Measurements from ENCODE around the gene ESR2. TPM values are rescaled to one million over a fixed set of nuclear protein-coding genes. Genes with fewer than 3 reads are reported as not detected.

ESR2 gene
- total and polyA plus RNA-seq, 7 experiments from 2014 or later, result 0.07 to 0.19 (median 0.12) TPM; not detected in 2

DNA sequence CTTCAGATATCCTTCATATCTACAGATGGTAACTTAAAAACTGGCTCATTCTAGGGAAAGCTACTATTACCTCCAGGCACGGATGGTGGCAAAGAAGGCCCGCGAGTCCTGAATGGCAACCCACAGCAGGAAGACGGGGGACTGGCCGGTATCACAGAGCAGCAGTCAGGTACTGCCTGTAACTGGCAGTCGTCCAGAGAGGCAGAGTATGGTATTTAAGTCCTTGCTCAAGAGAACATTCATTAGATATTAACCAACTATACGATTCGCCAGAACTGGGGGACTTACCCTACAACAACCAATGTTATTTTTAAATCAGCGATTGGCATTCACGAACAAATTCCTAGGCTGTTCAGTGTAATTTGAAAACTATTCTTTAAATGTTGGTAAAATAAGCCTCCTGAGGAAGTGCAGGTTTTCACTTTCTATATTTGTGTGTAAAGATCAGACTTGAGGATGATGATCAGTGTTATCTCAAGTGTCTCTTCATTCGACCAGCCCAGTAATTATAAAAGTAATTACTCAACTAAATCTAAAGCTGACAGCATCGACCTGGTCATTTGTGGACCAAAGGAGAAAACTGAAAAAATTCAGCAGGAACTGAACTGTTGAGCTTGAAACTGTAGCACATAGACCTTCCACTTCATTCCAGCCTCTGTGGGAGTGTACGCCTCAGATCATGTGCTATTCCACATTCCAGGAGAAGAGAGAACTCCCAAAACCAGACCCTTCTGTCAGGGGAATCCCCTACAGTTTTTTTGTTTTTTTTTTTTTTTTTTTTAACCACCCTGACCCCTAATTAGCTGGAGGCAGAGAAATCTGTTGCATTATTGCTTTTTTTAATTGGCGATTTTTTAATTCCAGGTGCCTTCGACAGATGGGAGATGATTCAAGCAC is 75.6 kb downstream of the ESR2 start:
- POLR2A ChIA-PET, result no interaction called here
- H3K9me3 Mint-ChIP-seq, result peaks cover 0 to 2% (median 0%) of the 10 kb centered on the region in 11 donors

DNA sequence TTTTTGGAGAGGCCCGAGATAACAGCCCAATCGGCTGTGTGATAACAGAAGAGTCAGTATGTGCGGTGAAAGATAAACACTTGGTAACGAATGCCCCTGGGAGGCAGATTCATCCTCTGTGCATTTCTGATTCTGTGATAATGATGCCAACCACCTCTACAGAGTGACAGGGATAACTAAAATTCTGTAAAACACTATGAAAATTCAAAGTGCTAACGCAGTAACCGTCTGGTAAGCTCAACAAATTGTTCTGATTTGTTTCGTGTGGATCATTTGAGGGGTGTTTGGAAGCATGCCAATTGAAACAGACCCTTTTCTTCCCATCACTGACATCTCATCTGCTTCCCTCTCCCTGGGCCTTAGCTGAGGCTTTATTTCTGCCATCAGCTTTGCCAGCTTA is 76.3 kb downstream of the ESR2 start:
- peaks cover 18 to 61% (median 43%) of the 10 kb centered on the region in 5 donors for H3K36me3 Mint-ChIP-seq
- H3K27ac Mint-ChIP-seq, result no peak overlapping the region
- CTCF ChIA-PET, result no interaction called here

More for the DNA sequence above, 75.6 kb downstream of the ESR2 start:
- Histone ChIP-seq H3K36me3 (ENCODE audit: control insufficient read depth in 2 of 3, insufficient read depth in 3 of 3, low read length in 3 of 3) (peaks cover 5 to 93% (median 66%) of the 10 kb centered on the region in 3 experiments), H3K9me3 (ENCODE audit: control insufficient read depth in 2 of 3, low read length in 3 of 3) (no peaks in the 10 kb centered on the region), H3K27me3 (ENCODE audit: control insufficient read depth in 2 of 2, insufficient read depth in 2 of 2, low read length in 2 of 2) (no peaks in the 10 kb centered on the region), H3K27ac (ENCODE audit: low read depth, low read length) (no peak overlapping the region), H3K4me3 (ENCODE audit: low read length) (no peak overlapping the region), H3K4me1 (ENCODE audit: control insufficient read depth in 2 of 2, insufficient read depth in 2 of 2, low read length in 2 of 2) (no peaks in the 10 kb centered on the region)
- H3K27me3 Mint-ChIP-seq, result no peaks in the 10 kb centered on the region
- CTCF ChIA-PET, result no interaction called here
- H3K36me3 Mint-ChIP-seq, result peaks cover 22 to 63% (median 45%) of the 10 kb centered on the region in 5 donors
- intact Hi-C loops (cut with micrococcal nuclease), result no loop called here
- peak overlapping the region in 2 of 9 donors; percentile 25 to 62 for H3K27ac Mint-ChIP-seq
- ATAC-seq (no peak), DNase-seq (no peak)
- no peak overlapping the region for H3K4me3 Mint-ChIP-seq
- H3K4me1 Mint-ChIP-seq, result no peaks in the 10 kb centered on the region

DNA sequence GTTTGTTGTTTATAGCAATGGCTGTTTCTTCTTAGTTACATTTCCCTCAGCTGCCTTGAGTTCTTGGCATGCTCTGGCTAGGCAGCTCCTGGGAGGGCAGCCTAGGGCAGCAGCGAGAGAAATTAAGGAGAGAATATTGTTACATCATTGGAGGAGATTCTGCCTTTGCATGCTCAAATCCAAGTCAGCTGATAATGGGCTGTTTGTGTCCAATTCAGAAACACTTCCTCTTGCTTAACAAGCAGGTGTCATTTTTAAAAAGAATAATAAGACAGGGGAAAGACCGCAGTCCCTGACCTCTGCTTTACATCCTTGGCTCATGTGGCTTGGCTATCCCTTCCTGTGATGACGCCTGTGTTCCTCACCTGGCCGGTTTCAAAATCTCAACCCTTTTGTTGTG is 76.9 kb downstream of the ESR2 start:
- intact Hi-C loops (cut with micrococcal nuclease), result no loop called here
- ATAC-seq (no peak), DNase-seq (no peak)
- Histone ChIP-seq H3K27ac (ENCODE audit: low read depth, low read length) (no peak overlapping the region), H3K9me3 (ENCODE audit: control insufficient read depth in 2 of 3, low read length in 3 of 3) (no peaks in the 10 kb centered on the region), H3K4me1 (ENCODE audit: control insufficient read depth in 2 of 2, insufficient read depth in 2 of 2, low read length in 2 of 2) (no peaks in the 10 kb centered on the region), H3K4me3 (ENCODE audit: low read length) (no peak overlapping the region), H3K36me3 (ENCODE audit: control insufficient read depth in 2 of 3, insufficient read depth in 3 of 3, low read length in 3 of 3) (peaks cover 5 to 93% (median 68%) of the 10 kb centered on the region in 3 experiments), H3K27me3 (ENCODE audit: control insufficient read depth in 2 of 2, insufficient read depth in 2 of 2, low read length in 2 of 2) (no peaks in the 10 kb centered on the region)
- no peaks in the 10 kb centered on the region for H3K4me1 Mint-ChIP-seq
- POLR2A ChIA-PET, result no interaction called here
- peak overlapping the region in 1 of 9 donors; percentile 38 for H3K27ac Mint-ChIP-seq
- H3K27me3 Mint-ChIP-seq, result no peaks in the 10 kb centered on the region
- no peak overlapping the region for H3K4me3 Mint-ChIP-seq
- H3K36me3 Mint-ChIP-seq, result peaks cover 18 to 65% (median 44%) of the 10 kb centered on the region in 5 donors
- CTCF ChIA-PET, result no interaction called here
- peaks cover 0 to 2% (median 0%) of the 10 kb centered on the region in 11 donors for H3K9me3 Mint-ChIP-seq

More for the DNA sequence above, 76.3 kb downstream of the ESR2 start:
- DNase-seq (no peak), ATAC-seq (no peak)
- no peak overlapping the region for H3K27ac ChIP-seq (ENCODE audit: low read depth, low read length)
- H3K4me3 ChIP-seq (ENCODE audit: low read length), result no peak overlapping the region
- Mint-ChIP-seq H3K4me3 (no peak overlapping the region), H3K9me3 (peaks cover 0 to 2% (median 0%) of the 10 kb centered on the region in 11 donors), H3K4me1 (no peaks in the 10 kb centered on the region), H3K27me3 (no peaks in the 10 kb centered on the region)
- H3K4me1 ChIP-seq (ENCODE audit: control insufficient read depth in 2 of 2, insufficient read depth in 2 of 2, low read length in 2 of 2), result no peaks in the 10 kb centered on the region
- peaks cover 5 to 93% (median 66%) of the 10 kb centered on the region in 3 experiments for H3K36me3 ChIP-seq (ENCODE audit: control insufficient read depth in 2 of 3, insufficient read depth in 3 of 3, low read length in 3 of 3)
- H3K9me3 ChIP-seq (ENCODE audit: control insufficient read depth in 2 of 3, low read length in 3 of 3), result no peaks in the 10 kb centered on the region
- POLR2A ChIA-PET, result no interaction called here
- intact Hi-C loops (cut with micrococcal nuclease), result no loop called here
- H3K27me3 ChIP-seq (ENCODE audit: control insufficient read depth in 2 of 2, insufficient read depth in 2 of 2, low read length in 2 of 2), result no peaks in the 10 kb centered on the region

DNA sequence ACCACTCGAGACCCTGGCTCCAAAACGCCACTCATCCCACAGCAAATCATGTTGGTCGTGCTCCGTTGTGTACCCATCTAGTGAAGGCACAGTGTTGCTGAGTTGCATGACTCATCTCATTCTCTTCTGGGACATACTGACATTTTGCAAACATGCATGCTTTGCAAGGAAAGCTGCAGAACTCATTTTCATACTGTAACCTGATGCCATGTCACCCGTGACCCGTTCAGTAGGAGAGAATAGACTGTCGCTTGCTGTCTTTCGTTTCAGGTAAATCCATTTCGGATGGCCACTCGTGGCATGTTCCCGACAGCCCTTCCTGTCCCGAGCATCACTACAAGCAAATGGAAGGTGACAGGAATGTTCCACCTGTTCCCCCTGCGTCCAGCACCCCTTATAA is 78.2 kb downstream of the ESR2 start:
- no peak overlapping the region for H3K4me3 Mint-ChIP-seq
- H3K27ac ChIP-seq (ENCODE audit: low read depth, low read length), result no peak overlapping the region
- H3K9me3 ChIP-seq (ENCODE audit: control insufficient read depth in 2 of 3, low read length in 3 of 3), result no peaks in the 10 kb centered on the region
- peak overlapping the region in 1 of 9 donors; percentile 85 for H3K27ac Mint-ChIP-seq
- DNase-seq (no peak), ATAC-seq (no peak)
- no peaks in the 10 kb centered on the region for H3K27me3 Mint-ChIP-seq
- ChIA-PET POLR2A (interaction anchor here (0.8 kb wide), 1 partner anchor 275 kb away, joined by 3 read pairs; no protein-coding TSS in a partner anchor), CTCF (no interaction called here)
- peaks cover 18 to 69% (median 42%) of the 10 kb centered on the region in 5 donors for H3K36me3 Mint-ChIP-seq
- no peaks in the 10 kb centered on the region for H3K27me3 ChIP-seq (ENCODE audit: control insufficient read depth in 2 of 2, insufficient read depth in 2 of 2, low read length in 2 of 2)
- no peak overlapping the region for H3K4me3 ChIP-seq (ENCODE audit: low read length)
- intact Hi-C loops (cut with micrococcal nuclease), result no loop called here
- no peaks in the 10 kb centered on the region for H3K4me1 ChIP-seq (ENCODE audit: control insufficient read depth in 2 of 2, insufficient read depth in 2 of 2, low read length in 2 of 2)
- H3K9me3 Mint-ChIP-seq, result peaks cover 0 to 2% (median 0%) of the 10 kb centered on the region in 11 donors
- H3K36me3 ChIP-seq (ENCODE audit: control insufficient read depth in 2 of 3, insufficient read depth in 3 of 3, low read length in 3 of 3), result peaks cover 9 to 93% (median 72%) of the 10 kb centered on the region in 3 experiments
- H3K4me1 Mint-ChIP-seq, result no peaks in the 10 kb centered on the region

DNA sequence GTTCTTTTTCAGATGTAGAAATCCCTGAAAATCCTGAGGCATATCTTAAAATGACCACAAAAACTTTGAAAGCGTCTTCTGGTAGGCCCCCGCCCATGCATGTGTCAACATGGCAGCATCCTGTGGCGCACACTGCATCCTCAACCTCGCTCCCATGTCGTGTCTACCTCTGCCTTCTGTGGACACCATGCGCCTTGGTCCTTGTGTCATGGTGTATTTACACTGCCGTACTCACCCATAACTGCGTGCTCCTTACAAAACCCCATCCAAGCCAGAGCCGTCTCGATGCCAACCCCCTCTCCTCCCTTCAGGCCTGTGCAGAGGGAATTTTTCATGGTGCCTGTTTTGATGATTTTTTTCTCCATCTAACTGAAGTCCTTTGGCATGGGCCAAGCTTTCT is 78.9 kb downstream of the ESR2 start:
- peaks cover 0 to 2% (median 0%) of the 10 kb centered on the region in 11 donors for H3K9me3 Mint-ChIP-seq
- no peak for DNase-seq
- CTCF ChIA-PET, result no interaction called here
- H3K36me3 Mint-ChIP-seq, result peaks cover 18 to 69% (median 46%) of the 10 kb centered on the region in 5 donors
- H3K27ac Mint-ChIP-seq, result peak overlapping the region in 2 of 9 donors; percentile 18 to 56
- Histone ChIP-seq H3K36me3 (ENCODE audit: control insufficient read depth in 2 of 3, insufficient read depth in 3 of 3, low read length in 3 of 3) (peaks cover 4 to 93% (median 65%) of the 10 kb centered on the region in 3 experiments), H3K4me3 (ENCODE audit: low read length) (no peak overlapping the region), H3K27ac (ENCODE audit: low read depth, low read length) (no peak overlapping the region), H3K27me3 (ENCODE audit: control insufficient read depth in 2 of 2, insufficient read depth in 2 of 2, low read length in 2 of 2) (no peaks in the 10 kb centered on the region), H3K9me3 (ENCODE audit: control insufficient read depth in 2 of 3, low read length in 3 of 3) (no peaks in the 10 kb centered on the region), H3K4me1 (ENCODE audit: control insufficient read depth in 2 of 2, insufficient read depth in 2 of 2, low read length in 2 of 2) (no peaks in the 10 kb centered on the region)
- intact Hi-C loops (cut with micrococcal nuclease), result no loop called here
- no peaks in the 10 kb centered on the region for H3K27me3 Mint-ChIP-seq
- no peak for ATAC-seq
- POLR2A ChIA-PET, result no interaction called here
- no peaks in the 10 kb centered on the region for H3K4me1 Mint-ChIP-seq
- no peak overlapping the region for H3K4me3 Mint-ChIP-seq

DNA sequence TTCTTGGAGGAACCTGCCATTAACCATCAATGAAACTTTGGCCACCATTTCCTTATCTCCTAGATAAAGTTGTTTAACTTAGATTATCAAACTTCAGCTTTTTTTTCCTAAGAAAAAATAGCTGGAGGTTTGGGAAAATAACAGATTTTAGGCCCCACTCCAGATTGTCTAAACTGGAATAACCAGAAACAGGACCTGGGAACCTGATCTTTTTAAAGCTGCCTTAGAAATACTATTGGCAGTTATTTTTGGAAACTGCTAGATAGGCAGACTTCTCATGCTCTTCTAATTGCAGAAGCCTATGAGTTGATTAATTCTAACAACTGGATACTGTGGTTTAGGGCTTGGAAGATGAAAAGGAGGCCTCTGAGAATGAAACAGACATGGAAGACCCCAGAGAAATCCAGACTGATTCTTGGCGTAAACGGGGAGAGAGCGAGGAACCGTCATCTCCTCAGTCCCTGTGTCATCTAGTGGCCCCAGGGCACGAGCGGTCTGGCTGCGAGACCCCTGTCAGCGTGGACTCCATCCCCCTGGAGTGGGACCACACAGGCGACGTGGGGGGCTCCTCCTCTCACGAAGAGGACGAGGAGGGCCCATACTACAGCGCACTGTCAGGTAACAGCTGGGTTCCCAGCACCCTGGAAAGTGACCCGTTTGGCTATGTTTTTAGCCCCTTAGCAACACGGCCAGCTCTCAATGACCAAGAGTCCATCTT is 80.2 kb downstream of the ESR2 start:
- peaks cover 0 to 2% (median 0%) of the 10 kb centered on the region in 7 donors for H3K4me1 Mint-ChIP-seq
- intact Hi-C loops (cut with micrococcal nuclease), result no loop called here
- peaks cover 13 to 71% (median 42%) of the 10 kb centered on the region in 5 donors for H3K36me3 Mint-ChIP-seq
- H3K27ac Mint-ChIP-seq, result no peak overlapping the region
- ATAC-seq (no peak), DNase-seq (no peak)
- Histone ChIP-seq H3K4me3 (ENCODE audit: low read length) (no peak overlapping the region), H3K36me3 (ENCODE audit: control insufficient read depth in 2 of 3, insufficient read depth in 3 of 3, low read length in 3 of 3) (peaks cover 4 to 94% (median 63%) of the 10 kb centered on the region in 3 experiments), H3K4me1 (ENCODE audit: control insufficient read depth in 2 of 2, insufficient read depth in 2 of 2, low read length in 2 of 2) (no peaks in the 10 kb centered on the region), H3K27me3 (ENCODE audit: control insufficient read depth in 2 of 2, insufficient read depth in 2 of 2, low read length in 2 of 2) (no peaks in the 10 kb centered on the region), H3K9me3 (ENCODE audit: control insufficient read depth in 2 of 3, low read length in 3 of 3) (no peaks in the 10 kb centered on the region), H3K27ac (ENCODE audit: low read depth, low read length) (no peak overlapping the region)
- ChIA-PET CTCF (no interaction called here), POLR2A (no interaction called here)
- no peak overlapping the region for H3K4me3 Mint-ChIP-seq
- peaks cover 0 to 2% (median 0%) of the 10 kb centered on the region in 11 donors for H3K9me3 Mint-ChIP-seq
- H3K27me3 Mint-ChIP-seq, result no peaks in the 10 kb centered on the region
